ENCODE results near the gene FAM222A.

Gene FAM222A

GRCh38 chr12:109724321-109724892 lies 10.8 kb downstream of the FAM222A start:
- in situ Hi-C loops (cut with MboI; ENCODE audit: low sequenced_read_pairs): no loop called here

- in situ Hi-C loops (cut with MboI; ENCODE audit: low sequenced_read_pairs): no loop called here
These were observed 11.9 kb downstream of the FAM222A start for GRCh38 chr12:109725321-109726105.

DNA sequence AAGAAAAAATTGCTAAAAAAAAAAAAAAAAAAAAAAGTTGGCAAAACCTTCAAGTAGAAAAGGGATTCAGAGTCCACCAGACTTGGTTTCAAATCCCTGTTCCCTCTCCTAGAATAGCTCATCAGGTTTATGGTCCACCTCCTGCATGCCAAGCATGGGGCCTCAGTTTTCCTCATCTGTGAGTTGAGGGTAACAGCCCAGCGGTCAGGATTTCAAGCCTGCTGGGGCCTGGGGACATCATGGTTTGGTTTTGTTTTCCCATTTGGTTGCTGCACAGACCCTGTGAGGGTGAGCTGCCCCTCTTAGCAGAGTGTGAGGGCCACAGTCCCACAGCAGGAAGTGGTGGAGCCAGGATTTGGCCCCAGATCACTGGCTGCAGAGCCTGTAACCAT lies 12.5 kb downstream of the FAM222A start:
- in situ Hi-C loops (cut with MboI; ENCODE audit: low sequenced_read_pairs): no loop called here

- in situ Hi-C loops (cut with MboI; ENCODE audit: low sequenced_read_pairs): no loop called here
These were observed 12.9 kb downstream of the FAM222A start for GRCh38 chr12:109726511-109727038.

- in situ Hi-C loops (cut with MboI; ENCODE audit: low sequenced_read_pairs): no loop called here
These were observed 13.6 kb downstream of the FAM222A start for GRCh38 chr12:109727039-109727723.

GRCh38 chr12:109727746-109728726 lies 14.4 kb downstream of the FAM222A start:
- in situ Hi-C loops (cut with MboI; ENCODE audit: low sequenced_read_pairs): no loop called here

DNA sequence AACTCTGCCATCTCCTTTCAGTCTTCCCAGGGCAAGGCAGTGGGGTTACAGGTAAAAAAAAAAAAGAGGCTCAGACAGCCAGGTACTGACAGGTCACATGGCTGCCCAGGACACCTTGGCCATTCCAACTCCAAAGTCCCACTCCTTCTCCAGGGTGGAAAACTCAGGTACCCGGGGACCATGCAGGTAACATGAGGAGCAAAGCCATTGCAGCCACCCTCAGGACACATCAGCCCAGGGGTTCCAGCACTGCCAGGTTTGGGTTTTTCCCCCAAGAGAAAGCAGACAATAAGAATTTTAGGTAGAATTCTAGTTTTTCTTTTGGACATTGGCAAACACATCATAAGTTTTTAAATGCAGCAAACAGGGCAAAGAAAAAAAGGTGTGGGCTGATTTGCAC lies 15.3 kb downstream of the FAM222A start:
- in situ Hi-C loops (cut with MboI; ENCODE audit: low sequenced_read_pairs): no loop called here

DNA sequence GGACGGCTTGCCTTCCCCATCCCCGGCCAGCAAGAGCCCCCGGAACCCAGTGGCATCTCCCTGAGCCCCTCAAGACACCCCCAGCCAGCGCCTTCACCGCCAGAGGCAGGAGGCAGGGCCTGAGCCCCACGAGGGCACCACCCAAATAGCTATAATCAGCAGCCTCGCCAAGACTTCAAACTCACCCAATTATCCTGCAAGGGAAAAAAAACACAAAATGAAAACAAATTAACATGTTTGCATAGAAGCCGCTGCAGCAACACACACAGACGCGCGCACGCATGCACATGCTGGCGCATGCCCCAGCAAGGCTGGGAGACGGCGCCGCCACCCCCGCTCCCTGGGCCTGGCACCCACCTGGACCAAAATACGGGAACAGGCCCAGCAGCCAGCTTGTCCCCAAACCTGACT lies 15.8 kb downstream of the FAM222A start:
- in situ Hi-C loops (cut with MboI; ENCODE audit: low sequenced_read_pairs): no loop called here

DNA sequence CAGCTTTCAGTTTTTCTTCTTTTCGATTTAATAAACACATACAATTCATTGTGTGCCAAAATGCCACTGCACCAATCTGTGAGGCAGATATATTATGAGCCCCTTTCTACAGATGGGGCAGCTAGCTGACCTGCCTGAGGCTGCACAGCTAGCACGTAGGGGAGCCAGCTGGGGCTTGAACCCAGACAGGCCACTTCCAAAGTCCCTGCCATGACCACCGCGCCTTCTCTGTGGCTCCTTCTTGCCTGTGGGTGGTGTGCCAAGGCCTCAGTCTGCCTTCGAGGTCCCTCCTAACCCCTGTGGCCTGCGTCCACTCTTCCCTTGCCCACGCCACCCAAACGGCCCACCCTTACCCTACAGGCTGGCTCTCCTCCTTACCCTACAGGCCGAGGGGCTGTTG lies 16.2 kb downstream of the FAM222A start:
- in situ Hi-C loops (cut with MboI; ENCODE audit: low sequenced_read_pairs): no loop called here

- in situ Hi-C loops (cut with MboI; ENCODE audit: low sequenced_read_pairs): no loop called here
These were observed 16.9 kb downstream of the FAM222A start for GRCh38 chr12:109730306-109731145.

DNA sequence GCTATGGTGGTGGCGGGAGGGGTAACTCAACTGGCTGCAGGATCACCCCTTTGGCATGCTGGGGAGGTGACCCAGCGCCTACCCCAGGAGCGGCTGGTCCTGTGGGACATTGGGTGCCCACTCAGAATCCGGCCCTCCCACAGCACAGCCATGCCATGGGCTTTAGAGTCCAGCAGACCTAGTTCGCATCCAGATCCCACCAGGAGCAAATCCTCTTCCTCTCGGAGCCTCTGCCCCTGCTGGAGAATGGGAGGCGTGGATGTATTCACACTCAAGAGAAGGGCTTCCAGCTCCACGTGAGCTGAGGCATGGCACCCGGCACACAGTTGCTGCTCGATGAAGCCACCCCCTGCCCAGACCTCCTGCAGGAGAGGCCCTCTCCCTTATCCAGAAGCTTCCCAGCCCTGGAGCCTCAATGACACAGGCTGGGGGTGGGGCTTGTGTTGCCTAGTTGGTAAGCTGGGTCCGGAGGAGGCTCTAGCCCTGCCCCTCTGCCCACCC lies 17.7 kb downstream of the FAM222A start:
- in situ Hi-C loops (cut with MboI; ENCODE audit: low sequenced_read_pairs): no loop called here

- in situ Hi-C loops (cut with MboI; ENCODE audit: low sequenced_read_pairs): no loop called here
These were observed 18.2 kb downstream of the FAM222A start for GRCh38 chr12:109731806-109732205.

DNA sequence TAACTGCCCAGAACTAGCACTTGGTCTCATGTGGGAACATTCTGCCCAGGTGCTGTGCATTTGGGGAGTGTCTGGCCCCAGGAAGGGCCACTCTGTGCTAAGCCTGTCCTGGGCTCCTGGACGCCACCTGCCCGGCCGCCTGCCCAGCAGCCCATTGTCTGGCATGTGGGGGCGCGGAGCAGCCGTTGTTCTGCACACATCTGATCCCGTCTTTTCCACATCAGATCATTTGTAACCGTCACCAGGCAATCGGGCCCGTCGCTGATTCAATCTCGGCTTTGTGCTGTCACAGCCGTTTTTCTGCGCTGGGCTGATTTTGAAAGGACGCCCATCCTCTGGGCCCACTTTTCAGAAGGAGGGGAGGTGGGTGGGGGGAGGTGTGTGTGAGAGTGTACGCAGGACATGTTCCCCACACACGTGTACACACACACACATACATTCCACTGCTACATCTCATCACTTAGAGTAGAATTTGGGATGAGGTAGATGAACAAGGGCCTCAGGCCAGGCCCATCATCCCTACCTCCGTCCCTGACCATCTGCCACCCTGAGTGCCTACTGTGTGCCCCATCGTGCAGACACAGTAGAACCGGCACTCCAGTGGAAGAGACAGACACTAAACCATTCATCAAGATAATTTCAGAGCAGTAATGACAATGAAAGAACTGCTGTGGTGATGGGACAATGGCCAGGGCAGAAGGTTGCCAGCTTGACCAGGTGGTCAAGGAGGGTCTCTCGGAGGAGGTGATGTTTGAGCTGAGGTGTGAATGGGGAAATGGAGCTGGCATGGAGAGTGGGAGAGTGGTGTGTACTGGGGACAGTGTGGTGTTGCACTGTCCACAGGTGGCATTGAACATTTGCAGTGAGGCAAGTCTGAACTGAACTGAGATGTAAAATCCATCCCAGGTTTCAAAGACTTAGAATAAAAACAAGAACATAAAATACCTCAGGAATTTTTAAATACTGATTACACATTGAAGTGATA lies 19.0 kb downstream of the FAM222A start:
- in situ Hi-C loops (cut with MboI; ENCODE audit: low sequenced_read_pairs): no loop called here

GRCh38 chr12:109734219-109735000 lies 20.8 kb downstream of the FAM222A start:
- in situ Hi-C loops (cut with MboI; ENCODE audit: low sequenced_read_pairs): no loop called here

- in situ Hi-C loops (cut with MboI; ENCODE audit: low sequenced_read_pairs): no loop called here
These were observed 21.5 kb downstream of the FAM222A start for GRCh38 chr12:109735051-109735521.

DNA sequence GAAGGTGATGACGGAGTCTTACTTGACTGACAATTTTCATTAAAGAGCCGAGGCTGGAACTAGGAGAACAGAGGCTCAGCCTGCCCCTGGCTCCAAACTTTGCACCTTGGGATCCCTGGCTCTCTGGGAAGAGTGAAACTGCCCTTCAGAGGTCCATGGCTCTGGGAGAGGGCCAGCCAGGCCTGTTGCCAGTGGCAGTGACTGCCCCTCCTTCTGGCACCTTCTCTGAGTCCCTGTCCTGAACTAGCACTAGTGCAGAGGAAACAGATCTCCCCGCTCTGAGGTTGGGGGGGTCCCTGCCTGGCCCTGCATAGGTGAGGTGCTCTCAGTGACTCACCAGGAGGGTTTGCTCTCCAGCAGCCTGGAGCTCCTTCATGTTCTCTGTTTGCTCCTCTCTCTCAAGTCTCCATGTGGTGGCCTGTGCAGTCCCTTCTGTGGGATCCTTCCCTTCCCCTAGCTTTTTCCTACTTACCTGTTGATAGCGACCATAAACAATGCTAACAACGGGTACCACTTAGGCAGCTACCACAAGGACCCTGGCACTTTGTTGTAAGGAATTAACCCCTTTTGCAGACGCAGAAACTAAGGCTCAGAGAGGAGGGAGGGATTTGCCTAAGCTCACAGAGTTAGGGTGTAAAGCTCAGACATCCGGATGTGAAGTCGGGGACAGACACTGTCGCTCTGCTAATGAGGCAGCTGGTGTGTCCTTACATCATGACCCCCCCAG lies 22.4 kb downstream of the FAM222A start:
- in situ Hi-C loops (cut with MboI; ENCODE audit: low sequenced_read_pairs): no loop called here

All from HL-60/S4 (cell line).